Measurements from ENCODE around the gene ZSCAN16. TPM values are rescaled to one million over a fixed set of nuclear protein-coding genes. Genes with fewer than 3 reads are reported as not detected.
A peak's percentile ranks its signal among the peaks of the same experiment; 100 is the strongest.

Gene ZSCAN16
- total and polyA plus RNA-seq, 2 of the 13 experiments (the other 11 are each of a cell fraction or from before 2014, with no cell fraction given): 5.7 to 12.7 TPM

GRCh38 chr6:28124350-28124970 lies at the start of gene ZSCAN16 (continued):
- TF ChIP-seq SMAD1 (CRISPR knock-in tag; IDR thresholded peaks at IDR 0.05; ENCODE audit: borderline replicate concordance, low read depth): peak; percentile 81; the same call in 1 of the 2 replicates
- no peak for TF ChIP-seq NONO (IDR thresholded peaks at IDR 0.05)
- TF ChIP-seq NONO (CRISPR knock-in tag; conservative IDR thresholded peaks at IDR 0.05): peak; percentile 73
- peak; percentile 93 for TF ChIP-seq AHR (CRISPR knock-in tag; IDR thresholded peaks at IDR 0.05)
- peak; percentile 78; the same call in 1 of the 2 replicates for TF ChIP-seq TFAP4 (IDR thresholded peaks at IDR 0.05; ENCODE audit: borderline replicate concordance, low read depth)
- TF ChIP-seq ZNF720 (CRISPR knock-in tag; IDR thresholded peaks at IDR 0.05): no peak
- no peak for TF ChIP-seq SUZ12 (IDR thresholded peaks at IDR 0.05; ENCODE audit: low read depth, low read length)
- TF ChIP-seq SNRNP70 (IDR thresholded peaks at IDR 0.05; ENCODE audit: low read depth, low read length): no peak
- TF ChIP-seq ZBTB38 (CRISPR knock-in tag; IDR thresholded peaks at IDR 0.05): peak; percentile 80
- peak; percentile 83 for TF ChIP-seq ZFY (CRISPR knock-in tag; IDR thresholded peaks at IDR 0.05)
- TF ChIP-seq ZNF784 (CRISPR knock-in tag; IDR thresholded peaks at IDR 0.05; ENCODE audit: borderline replicate concordance): no peak
- no peak for TF ChIP-seq HNRNPL (IDR thresholded peaks at IDR 0.05; ENCODE audit: low read depth, low read length)
- peak; percentile 68; the same call in 1 of the 2 replicates for TF ChIP-seq RXRB (CRISPR knock-in tag; IDR thresholded peaks at IDR 0.05; ENCODE audit: borderline replicate concordance)
- TF ChIP-seq PRMT3 (CRISPR knock-in tag; IDR thresholded peaks at IDR 0.05; ENCODE audit: borderline replicate concordance, low read depth): no peak
- no peak for TF ChIP-seq IRX3 (CRISPR knock-in tag; IDR thresholded peaks at IDR 0.05; ENCODE audit: borderline replicate concordance, low read depth)
- peak; percentile 94 for TF ChIP-seq U2AF1 (optimal IDR thresholded peaks at IDR 0.05; ENCODE audit: low read depth, low read length)
- no peak for TF ChIP-seq GTF3A (CRISPR knock-in tag; conservative IDR thresholded peaks at IDR 0.05)
- TF ChIP-seq ZIK1 (CRISPR knock-in tag; IDR thresholded peaks at IDR 0.05; ENCODE audit: borderline replicate concordance, low read depth): no peak
- no peak for TF ChIP-seq ZNF121 (CRISPR knock-in tag; IDR thresholded peaks at IDR 0.05)
- TF ChIP-seq NR2F1 (CRISPR knock-in tag; IDR thresholded peaks at IDR 0.05): no peak; a peak in 1 of 4 replicates
- peak; percentile 85 to 89; a peak in 2 of 4 replicates for TF ChIP-seq KLF16 (CRISPR knock-in tag; IDR thresholded peaks at IDR 0.05)
- 0 out of 2 replicates have a peak, but pooled peaks have one; percentile 71 for TF ChIP-seq ZNF589 (CRISPR knock-in tag; conservative IDR thresholded peaks at IDR 0.05)
- TF ChIP-seq ZSCAN31 (CRISPR knock-in tag; IDR thresholded peaks at IDR 0.05; ENCODE audit: low read depth): peak; percentile 65
- peak; percentile 82 for TF ChIP-seq GATAD2A (CRISPR knock-in tag; IDR thresholded peaks at IDR 0.05)
- TF ChIP-seq ZNF343 (CRISPR knock-in tag; IDR thresholded peaks at IDR 0.05): no peak
- 0 out of 2 replicates have a peak, but pooled peaks have one; percentile 62 for TF ChIP-seq HOXA7 (CRISPR knock-in tag; IDR thresholded peaks at IDR 0.05)
- peak; percentile 48; the same call in 1 of the 2 replicates for TF ChIP-seq THRA (CRISPR knock-in tag; IDR thresholded peaks at IDR 0.05; ENCODE audit: borderline replicate concordance)
- no peak for TF ChIP-seq SIX1 (CRISPR knock-in tag; IDR thresholded peaks at IDR 0.05; ENCODE audit: borderline replicate concordance)
